H7 (cell line): ENCODE measurements around the gene STX1B. TPM values are rescaled to one million over a fixed set of nuclear protein-coding genes. Genes with fewer than 3 reads are reported as not detected.
"Not testable (repeated sequence)": the region's sequence is repeated elsewhere in the genome, so short reads cannot be mapped to it uniquely, and the experiment has no call there.

Experiments used
- DNase-seq: peaks from one replicate; pipeline ENCODE4 v3.0.0; 2012
- H3K27me3 ChIP-seq: 2 replicates; pipeline ENCODE4 v1.6.0; 2011; ENCODE audit warnings: mild to moderate bottlenecking, low read length; ENCODE audit not compliant: control insufficient read depth, insufficient read depth
- H3K36me3 ChIP-seq: replicated peaks from 2 replicates; pipeline ENCODE4 v1.5.1; 2011; ENCODE audit warnings: low read length; ENCODE audit not compliant: control insufficient read depth, insufficient read depth
- H3K4me3 ChIP-seq: 2 replicates; pipeline ENCODE4 v1.5.1; 2011; ENCODE audit warnings: low read depth, mild to moderate bottlenecking, control low read depth, low read length, moderate library complexity; ENCODE audit not compliant: insufficient read depth
- total RNA-seq: library from RNA; depleted of rRNA; stranded (reverse); fragments of >200 nt; shearing (Covaris generic); gene quantifications from 2 replicates; pipeline ENCODE4 v1.2.3, GENCODE V29; 2014

STX1B gene
- total RNA-seq, 1 experiment from 2014 or later: 1.3 TPM

- H3K36me3 ChIP-seq: no peaks in the 10 kb centered on the region
- DNase-seq: no peak
- H3K27me3 ChIP-seq: no peaks in the 10 kb centered on the region
- H3K4me3 ChIP-seq: no peak overlapping the region
Measured at GRCh38 chr16:31025339-31025738, 14.9 kb upstream of the STX1B start.

GRCh38 chr16:31023627-31024226 lies 13.3 kb upstream of the STX1B start:
- Histone ChIP-seq H3K4me3 (no peak overlapping the region), H3K27me3 (no peaks in the 10 kb centered on the region), H3K36me3 (no peaks in the 10 kb centered on the region)
- no peak for DNase-seq

GRCh38 chr16:31023252-31023602 lies 12.8 kb upstream of the STX1B start:
- Histone ChIP-seq H3K27me3 (no peaks in the 10 kb centered on the region), H3K36me3 (no peaks in the 10 kb centered on the region), H3K4me3 (no peak overlapping the region)
- no peak for DNase-seq

- Histone ChIP-seq H3K4me3 (no peak overlapping the region), H3K27me3 (no peaks in the 10 kb centered on the region), H3K36me3 (no peaks in the 10 kb centered on the region)
- DNase-seq: no peak
Measured at GRCh38 chr16:31022544-31023251, 12.3 kb upstream of the STX1B start.

GRCh38 chr16:31020536-31020935 lies 10.1 kb upstream of the STX1B start:
- Histone ChIP-seq H3K36me3 (no peaks in the 10 kb centered on the region), H3K27me3 (no peaks in the 10 kb centered on the region), H3K4me3 (no peak overlapping the region)
- no peak for DNase-seq

GRCh38 chr16:31017756-31018155 lies 7.3 kb upstream of the STX1B start:
- not testable (repeated sequence) for H3K36me3 ChIP-seq, H3K27me3 ChIP-seq, H3K4me3 ChIP-seq, DNase-seq

- no peaks in the 10 kb centered on the region for H3K36me3 ChIP-seq
- H3K4me3 ChIP-seq: no peak overlapping the region
- peak; percentile 61 for DNase-seq
- peaks cover 7% of the 10 kb centered on the region for H3K27me3 ChIP-seq
Measured at GRCh38 chr16:31016018-31016417, 5.6 kb upstream of the STX1B start.

- not testable (repeated sequence) for H3K27me3 ChIP-seq, DNase-seq, H3K4me3 ChIP-seq, H3K36me3 ChIP-seq
Measured at GRCh38 chr16:31013292-31013691, 2.9 kb upstream of the STX1B start.

- not testable (repeated sequence) for H3K27me3 ChIP-seq, DNase-seq, H3K4me3 ChIP-seq, H3K36me3 ChIP-seq
Measured at GRCh38 chr16:31011815-31012214, 1.4 kb upstream of the STX1B start.

GRCh38 chr16:31009894-31010584 lies 399 bp downstream of the STX1B start:
- H3K27me3 ChIP-seq: peaks cover 9% of the 10 kb centered on the region
- H3K4me3 ChIP-seq: peak overlapping the region; percentile 44
- no peaks in the 10 kb centered on the region for H3K36me3 ChIP-seq
- peak; percentile 82 for DNase-seq

- no peaks in the 10 kb centered on the region for H3K36me3 ChIP-seq
- peak; percentile 73 for DNase-seq
- peaks cover 9% of the 10 kb centered on the region for H3K27me3 ChIP-seq
- no peak overlapping the region for H3K4me3 ChIP-seq
Measured at GRCh38 chr16:31009120-31009519, 1.3 kb downstream of the STX1B start.

- DNase-seq: no peak
- Histone ChIP-seq H3K36me3 (no peaks in the 10 kb centered on the region), H3K27me3 (peaks cover 9% of the 10 kb centered on the region), H3K4me3 (no peak overlapping the region)
Measured at GRCh38 chr16:31008551-31008950, 1.9 kb downstream of the STX1B start.

GRCh38 chr16:31008149-31008548 lies 2.3 kb downstream of the STX1B start:
- Histone ChIP-seq H3K4me3 (no peak overlapping the region), H3K36me3 (no peaks in the 10 kb centered on the region), H3K27me3 (peaks cover 9% of the 10 kb centered on the region)
- DNase-seq: peak; percentile 40

GRCh38 chr16:31007684-31008083 lies 2.8 kb downstream of the STX1B start:
- Histone ChIP-seq H3K27me3 (peaks cover 9% of the 10 kb centered on the region), H3K4me3 (no peak overlapping the region), H3K36me3 (no peaks in the 10 kb centered on the region)
- peak; percentile 29 for DNase-seq

- Histone ChIP-seq H3K27me3 (peaks cover 6% of the 10 kb centered on the region; the same call in 1 of the 2 replicates), H3K4me3 (no peak overlapping the region), H3K36me3 (no peaks in the 10 kb centered on the region)
- no peak for DNase-seq
Measured at GRCh38 chr16:31006589-31006988, 3.8 kb downstream of the STX1B start.
